Large intestine (tissue), 3 donors: Measurements from ENCODE around the gene OOSP4A. TPM values are rescaled to one million over a fixed set of nuclear protein-coding genes. Genes with fewer than 3 reads are reported as not detected.

Experiments used
- DNase-seq, 2 donors: peaks; one replicate each; pipeline versions ENCODE4 v3.0.0 to v3.0.0-alpha.2; 2013
- H3K27ac ChIP-seq: one replicate; pipeline ENCODE4 v1.5.1; 2013; ENCODE audit warnings: low read length
- H3K27me3 ChIP-seq: 2 replicates; pipeline ENCODE4 v1.6.1; 2013; ENCODE audit warnings: low read length; ENCODE audit not compliant: control insufficient read depth, insufficient read depth
- H3K36me3 ChIP-seq: 2 replicates; pipeline ENCODE4 v1.6.1; 2013; ENCODE audit warnings: low read length; ENCODE audit not compliant: control insufficient read depth, insufficient read depth
- H3K4me1 ChIP-seq: one replicate; pipeline ENCODE4 v1.6.1; 2013; ENCODE audit warnings: low read length; ENCODE audit not compliant: control insufficient read depth, insufficient read depth
- H3K4me3 ChIP-seq: one replicate; pipeline ENCODE4 v1.5.1; 2013; ENCODE audit warnings: low read length
- H3K9me3 ChIP-seq: one replicate; pipeline ENCODE4 v1.6.1; 2013; ENCODE audit warnings: mild to moderate bottlenecking, low read depth, low read length, moderate library complexity; ENCODE audit not compliant: control insufficient read depth
- WGBS: methylation state at CpG from one replicate; pipeline ENCODE4 v1.1.5; 2013; ENCODE audit warnings: low lambda C conversion rate; ENCODE audit not compliant: insufficient coverage; 5-methylcytosine and 5-hydroxymethylcytosine counted together
- polyA plus RNA-seq: library from polyadenylated mRNA; unstranded; fragments of 120-200 nt; gene quantifications from one replicate; pipeline ENCODE4 v1.2.1, GENCODE V29; 2013

OOSP4A gene
- polyA plus RNA-seq, 1 donor: not detected

GRCh38 chr11:60016881-60017280 lies 53.0 kb downstream of the OOSP4A start, which contains the start of gene OOSP4B:
OOSP4B (plus strand) TSS chr11:60017181.
- peaks cover 5% of the 10 kb centered on the region for H3K9me3 ChIP-seq
- no peaks in the 10 kb centered on the region for H3K4me1 ChIP-seq
- no peaks in the 10 kb centered on the region for H3K36me3 ChIP-seq
- no peak within 1 kb of the TSS for H3K4me3 ChIP-seq
- H3K27me3 ChIP-seq: no peaks in the 10 kb centered on the region
- no peak for DNase-seq
- WGBS: no CpG with 5 or more reads among the region's 1 CpG
- H3K27ac ChIP-seq: no peak within 1 kb of the TSS

GRCh38 chr11:60018058-60018457 lies 54.2 kb downstream of the OOSP4A start:
- no peaks in the 10 kb centered on the region for H3K4me1 ChIP-seq
- DNase-seq: no peak
- no peak overlapping the region for H3K27ac ChIP-seq
- no peak overlapping the region for H3K4me3 ChIP-seq
- 86% methylated on average over 2 of the region's 8 CpGs for WGBS
- no peaks in the 10 kb centered on the region for H3K27me3 ChIP-seq
- peaks cover 5% of the 10 kb centered on the region for H3K9me3 ChIP-seq
- no peaks in the 10 kb centered on the region for H3K36me3 ChIP-seq

Other genes with a start within 250 kb of the OOSP4A start
- gene STX3, start 208.7 kb upstream of the OOSP4A start, polyA plus RNA-seq: 89.2 TPM
- gene MRPL16, start 153.3 kb upstream of the OOSP4A start, polyA plus RNA-seq: 52.4 TPM
- gene CBLIF, start 118.5 kb upstream of the OOSP4A start, polyA plus RNA-seq: 0.52 TPM
- 0.37 TPM for gene TCN1, start 97.5 kb upstream of the OOSP4A start, polyA plus RNA-seq
- not detected for gene OOSP3, start 85.3 kb upstream of the OOSP4A start, polyA plus RNA-seq
- gene OOSP1, start 25.6 kb upstream of the OOSP4A start, polyA plus RNA-seq: not detected
- gene OOSP4B, start 53.1 kb downstream of the OOSP4A start, polyA plus RNA-seq: not detected
- not detected for gene OOSP2, start 76.4 kb downstream of the OOSP4A start, polyA plus RNA-seq
- 0.24 TPM for gene MS4A3, start 92.6 kb downstream of the OOSP4A start, polyA plus RNA-seq
- 0.07 TPM for gene MS4A2, start 124.6 kb downstream of the OOSP4A start, polyA plus RNA-seq
- gene MS4A6A, start 219.1 kb downstream of the OOSP4A start, polyA plus RNA-seq: 53.8 TPM